HG03108 (cell line): Measurements from ENCODE around the gene PLEKHJ1.
"Not testable (repeated sequence)": the region's sequence is repeated elsewhere in the genome, so short reads cannot be mapped to it uniquely, and the experiment has no call there.

Experiments
- ATAC-seq: cut with Tn5 transposase; IDR thresholded peaks from one replicate; pipeline ENCODE4 v1.9.1; 2021; ENCODE audit warnings: moderate library complexity; ENCODE audit not compliant: unreplicated experiment

The PLEKHJ1 gene

GRCh38 chr19:2236314-2237050 is at the start of gene PLEKHJ1, which contains the start of gene SF3A2:
PLEKHJ1 (minus strand) TSS chr19:2236329; CDS start chr19:2236248, 81 bp downstream.
SF3A2 (plus strand) TSS chr19:2236824; CDS start chr19:2243419, 6,595 bp downstream.
- ATAC-seq, result peak; percentile 60

- no peak for ATAC-seq
These were observed 47.8 kb upstream of the PLEKHJ1 start for GRCh38 chr19:2283835-2284507.

- no peak for ATAC-seq
These were observed 46.7 kb upstream of the PLEKHJ1 start for GRCh38 chr19:2282862-2283237.

- ATAC-seq, result peak; percentile 51
These were observed 46.1 kb upstream of the PLEKHJ1 start, which contains the start of gene PEAK3 for GRCh38 chr19:2282062-2282861. PEAK3 (minus strand) TSS chr19:2282175; CDS start chr19:2280931, 1,244 bp downstream.

- not testable (repeated sequence) for ATAC-seq
These were observed 45.3 kb upstream of the PLEKHJ1 start for GRCh38 chr19:2281265-2282061.

- ATAC-seq, result no peak
These were observed 44.6 kb upstream of the PLEKHJ1 start for GRCh38 chr19:2280633-2281264.

- ATAC-seq, result no peak
These were observed 42.5 kb upstream of the PLEKHJ1 start for GRCh38 chr19:2278459-2279158.

GRCh38 chr19:2277138-2277537 is 41.0 kb upstream of the PLEKHJ1 start:
- no peak for ATAC-seq

- ATAC-seq, result no peak
These were observed 40.4 kb upstream of the PLEKHJ1 start for GRCh38 chr19:2276429-2276986.

GRCh38 chr19:2275588-2276428 is 39.7 kb upstream of the PLEKHJ1 start:
- no peak for ATAC-seq

GRCh38 chr19:2274931-2275535 is 38.9 kb upstream of the PLEKHJ1 start:
- no peak for ATAC-seq

GRCh38 chr19:2274185-2274711 is 38.1 kb upstream of the PLEKHJ1 start:
- no peak for ATAC-seq

GRCh38 chr19:2273356-2274184 is 37.4 kb upstream of the PLEKHJ1 start:
- peak; percentile 27 for ATAC-seq

GRCh38 chr19:2271234-2272103 is 35.3 kb upstream of the PLEKHJ1 start:
- ATAC-seq, result no peak

GRCh38 chr19:2270423-2271233 is 34.5 kb upstream of the PLEKHJ1 start:
- ATAC-seq, result no peak
